Amniotic stem cell (primary cell): ENCODE results near the gene POU2AF3.

Experiments
- DNase-seq: peaks from one replicate; lab custom pipeline; 2025; lab: John Stamatoyannopoulos, UW

The POU2AF3 gene

GRCh38 chr11:111353776-111354600 is 55.6 kb downstream of the POU2AF3 start:
- DNase-seq: no peak

GRCh38 chr11:111354601-111354891 is 56.2 kb downstream of the POU2AF3 start:
- no peak for DNase-seq

GRCh38 chr11:111355101-111355500 is 56.8 kb downstream of the POU2AF3 start:
- no peak for DNase-seq

GRCh38 chr11:111355956-111356659 is 57.8 kb downstream of the POU2AF3 start:
- DNase-seq: no peak

GRCh38 chr11:111356660-111357048 is 58.3 kb downstream of the POU2AF3 start:
- no peak for DNase-seq

- DNase-seq: no peak
These were observed 59.0 kb downstream of the POU2AF3 start for GRCh38 chr11:111357150-111358037.
